GM21717 (cell line): ENCODE measurements around the gene IARS1.
A peak's percentile ranks its signal among the peaks of the same experiment; 100 is the strongest.

Experiments used
- ATAC-seq: cut with Tn5 transposase; IDR thresholded peaks from one replicate; pipeline ENCODE4 v1.9.1; 2021; ENCODE audit warnings: mild to moderate bottlenecking, moderate library complexity; ENCODE audit not compliant: unreplicated experiment

Gene IARS1

DNA sequence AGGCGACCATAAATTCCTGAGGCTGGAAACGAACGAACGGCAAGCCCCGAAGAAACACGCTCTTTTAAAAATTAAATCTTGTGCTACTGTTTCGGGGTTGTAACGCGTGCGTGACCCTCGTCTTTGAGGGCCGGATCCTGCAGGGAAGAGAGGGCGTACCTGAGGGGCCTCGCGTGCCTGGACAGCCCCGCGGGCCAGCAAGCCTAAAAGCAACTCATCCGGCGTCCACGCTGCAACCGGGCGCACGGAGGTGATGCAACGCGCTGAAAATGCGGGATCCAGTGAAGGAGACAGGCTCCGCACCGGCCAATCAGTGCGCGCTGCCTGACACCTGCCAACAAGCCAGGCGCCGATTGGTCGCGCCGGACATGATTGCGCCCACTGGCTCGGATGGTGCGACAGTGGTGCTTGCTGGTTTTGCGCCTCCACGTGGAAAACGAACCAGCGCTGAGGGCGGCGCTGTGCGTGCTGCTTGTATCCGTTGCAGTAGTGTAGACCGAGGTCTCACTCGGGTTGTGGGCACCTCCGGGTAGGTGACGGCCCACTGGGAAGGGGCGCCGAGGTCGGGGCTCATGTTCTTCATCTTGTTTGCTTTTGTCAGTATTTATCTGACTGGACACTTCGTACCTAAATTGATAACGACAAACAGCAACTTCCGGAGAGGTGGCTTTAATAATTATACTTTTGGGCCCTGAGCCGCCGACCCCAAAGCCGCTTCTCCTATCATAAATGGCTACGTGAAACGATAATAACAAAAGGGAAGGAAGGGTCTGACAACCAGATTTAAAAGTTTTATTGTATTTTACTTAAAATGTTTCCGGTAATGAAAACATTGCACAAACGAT lies at the start of gene IARS1:
Gene IARS1, minus strand, starts transcription at position 246 of the 845 bp plus-strand sequence. CDS start 4,278 bp downstream, outside the sequence.
- ATAC-seq = peak; percentile 95

DNA sequence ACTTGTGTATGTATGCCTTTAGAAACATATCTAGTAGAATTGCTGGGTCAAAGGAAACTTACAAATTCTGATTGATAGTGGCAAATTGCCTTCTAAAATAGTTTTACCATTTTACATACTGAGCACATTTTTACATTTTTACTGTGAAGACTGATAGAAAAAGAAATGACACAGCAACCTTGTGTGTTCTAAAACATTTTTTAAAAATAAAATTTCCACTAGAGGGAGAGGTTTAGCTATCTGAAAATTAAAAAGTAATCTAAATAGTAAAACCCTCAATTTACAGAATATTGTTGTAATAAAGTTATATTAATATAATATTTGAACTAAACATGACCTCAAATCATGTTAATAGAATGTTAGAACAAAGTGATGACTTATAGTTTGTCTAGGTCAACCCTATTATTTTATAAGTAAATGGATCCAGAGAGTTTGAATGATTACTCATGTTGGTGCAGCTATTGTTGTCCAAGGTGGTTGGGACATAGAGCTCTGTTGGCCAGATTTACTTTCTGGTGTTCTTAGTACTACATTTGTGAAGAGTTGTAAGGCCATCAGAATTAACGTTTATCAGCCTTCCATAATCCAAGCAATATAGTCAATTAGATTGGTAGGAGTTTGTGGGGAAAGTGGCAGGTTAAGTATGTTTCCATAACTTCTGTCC lies 49.5 kb upstream of the IARS1 start:
- ATAC-seq = no peak

DNA sequence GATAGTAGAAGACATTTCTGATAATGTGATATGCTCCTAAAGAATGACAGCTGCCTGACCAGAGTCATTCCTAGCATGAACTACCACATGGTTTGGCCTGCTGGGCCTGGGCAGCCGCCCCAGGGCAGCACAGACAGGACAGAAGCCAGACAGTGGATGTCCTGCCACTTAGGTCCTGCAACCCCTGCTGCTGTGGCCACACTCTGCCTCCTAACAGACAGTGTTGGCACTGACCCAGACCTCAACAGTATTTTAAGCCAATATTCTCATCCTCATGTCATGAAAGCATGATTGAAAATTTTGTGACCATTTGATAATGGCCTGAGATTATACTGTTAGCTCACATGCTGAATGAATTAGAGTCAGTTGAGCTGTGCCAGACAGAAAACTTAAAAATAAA lies 48.1 kb upstream of the IARS1 start:
- no peak for ATAC-seq

DNA sequence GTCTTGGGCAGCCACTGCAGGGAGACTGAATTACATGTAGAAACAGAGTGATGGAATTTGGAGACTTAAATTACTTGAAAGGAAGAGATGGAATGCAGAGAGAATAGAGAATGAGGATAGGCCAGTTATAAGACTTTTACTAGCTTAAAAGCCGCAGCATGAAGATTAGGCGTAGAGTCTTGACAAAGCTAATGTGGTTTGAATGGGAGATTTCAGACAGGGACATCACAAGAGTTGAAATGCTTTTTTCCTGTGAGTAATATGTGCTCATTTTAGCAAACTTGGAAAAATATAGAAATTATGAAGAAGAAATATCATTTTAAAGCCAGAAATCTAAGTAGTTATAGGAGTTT lies 39.8 kb upstream of the IARS1 start:
- ATAC-seq = no peak

DNA sequence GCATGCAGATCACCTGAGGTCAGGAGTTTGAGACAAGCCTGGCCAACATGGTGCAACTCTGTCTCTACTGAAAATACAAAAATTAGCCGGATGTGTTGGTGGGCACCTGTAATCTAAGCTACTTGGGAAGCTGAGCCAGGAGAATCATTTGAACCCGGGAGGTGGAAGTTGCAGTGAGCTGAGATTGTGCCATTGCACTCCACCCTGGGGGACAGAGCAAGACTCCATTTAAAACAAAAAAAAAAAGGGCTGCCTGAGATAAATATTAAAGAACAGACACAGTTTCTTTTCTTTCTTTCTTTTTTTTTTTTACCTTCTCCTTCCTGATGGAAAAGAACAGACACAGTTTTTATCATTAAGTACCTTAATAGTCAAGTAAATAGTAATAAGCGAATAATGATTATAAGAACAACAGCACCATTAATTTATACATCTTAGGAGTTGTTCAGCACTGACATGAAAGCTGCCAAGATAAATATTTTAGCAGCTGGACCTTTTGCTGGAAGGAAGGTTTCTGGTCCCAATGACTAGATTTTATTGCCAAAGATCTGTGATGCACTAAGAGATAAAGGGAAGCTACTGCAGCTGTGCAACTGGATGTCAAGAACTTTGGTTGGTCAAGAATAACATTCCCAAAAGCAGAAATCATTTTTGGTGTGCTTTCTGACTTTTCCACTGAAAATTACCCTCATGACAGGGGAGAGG lies 39.2 kb upstream of the IARS1 start:
- ATAC-seq = no peak

DNA sequence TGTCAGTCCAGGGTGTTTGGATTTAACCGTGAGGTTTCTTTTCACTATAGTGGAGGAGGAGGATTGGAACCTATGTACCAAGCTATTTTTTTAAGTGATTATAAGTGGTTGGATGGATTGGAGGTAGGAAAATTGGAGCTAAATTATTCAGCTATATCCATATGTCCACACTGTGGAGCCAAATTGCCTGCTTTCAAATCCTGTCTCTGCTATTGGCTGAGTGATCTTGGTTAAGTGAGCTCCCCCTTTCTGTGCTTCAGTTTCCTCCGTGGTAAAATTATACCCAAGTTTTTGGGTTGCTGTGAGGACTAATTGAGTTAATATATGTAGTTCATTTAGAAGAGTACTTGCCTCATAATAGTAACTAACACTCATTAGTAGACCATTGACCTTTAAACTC lies 34.7 kb upstream of the IARS1 start:
- no peak for ATAC-seq

GRCh38 chr9:92327283-92327850 lies 33.9 kb upstream of the IARS1 start:
- no peak for ATAC-seq

- no peak for ATAC-seq
These were observed 32.5 kb upstream of the IARS1 start for GRCh38 chr9:92325991-92326500.

DNA sequence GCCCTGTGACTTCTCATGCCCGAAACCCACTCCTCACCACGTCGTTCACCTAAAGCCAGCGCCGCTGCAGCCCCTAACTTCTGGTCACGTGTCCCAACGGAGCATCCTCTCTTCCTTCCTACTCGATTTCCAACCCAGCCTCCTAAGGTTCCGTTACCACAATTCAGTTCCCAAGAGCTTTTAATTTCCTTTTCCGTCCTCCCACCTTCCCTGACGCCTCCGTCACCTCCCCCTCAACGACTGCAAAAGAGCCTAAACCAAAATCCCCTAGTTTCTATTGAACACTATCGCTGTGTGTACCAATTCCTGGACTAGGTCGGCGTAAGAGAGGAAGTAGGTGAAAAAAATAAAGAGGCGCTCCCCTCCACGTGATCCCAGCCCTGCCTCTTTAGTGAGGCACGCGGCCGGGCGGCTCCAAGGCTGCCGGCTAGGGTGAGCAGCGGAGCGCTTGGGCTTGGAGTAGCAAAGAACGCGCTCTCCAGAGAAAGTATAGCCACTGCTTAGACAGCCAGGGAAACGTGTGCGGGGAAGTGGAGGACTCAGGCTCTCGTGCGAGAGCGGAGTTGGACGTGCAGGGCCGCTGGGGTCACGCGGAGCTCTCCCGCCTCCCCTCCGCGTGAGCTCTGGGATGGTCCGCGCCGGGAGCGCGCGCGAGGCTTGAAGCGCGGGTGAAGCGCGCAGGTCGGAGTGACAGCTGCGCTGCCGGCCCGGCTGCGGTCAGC lies 31.9 kb upstream of the IARS1 start, which contains the start of the genes CENPP and NOL8:
Gene CENPP, plus strand, starts transcription at position 685 of the 722 bp plus-strand sequence.
Gene NOL8, minus strand, starts transcription at position 82 of the 722 bp plus-strand sequence. CDS start 1,189 bp downstream, outside the sequence.
- peak; percentile 92 for ATAC-seq

- ATAC-seq = no peak
These were observed 31.4 kb upstream of the IARS1 start for GRCh38 chr9:92324889-92325268.

- no peak for ATAC-seq
These were observed 30.9 kb upstream of the IARS1 start for GRCh38 chr9:92324431-92324830.

DNA sequence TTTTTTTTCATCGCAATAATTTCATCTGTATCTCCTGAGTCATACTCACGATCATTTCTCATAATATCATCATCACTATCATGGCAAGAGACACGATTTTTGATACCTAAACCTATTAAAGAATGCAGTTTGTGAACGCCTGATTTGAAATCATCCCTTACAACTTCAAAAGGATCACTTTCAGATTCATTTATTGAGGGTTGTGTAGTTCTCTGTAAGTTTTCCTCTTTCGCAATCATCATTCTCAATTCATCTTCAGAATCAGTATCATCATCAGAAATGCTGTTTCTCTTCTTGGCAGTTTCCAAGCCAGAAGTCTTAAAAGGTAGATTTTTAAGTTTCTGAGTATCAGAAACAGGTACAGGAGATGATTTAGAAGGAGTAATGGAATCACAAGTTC lies 22.0 kb upstream of the IARS1 start:
- ATAC-seq = no peak

DNA sequence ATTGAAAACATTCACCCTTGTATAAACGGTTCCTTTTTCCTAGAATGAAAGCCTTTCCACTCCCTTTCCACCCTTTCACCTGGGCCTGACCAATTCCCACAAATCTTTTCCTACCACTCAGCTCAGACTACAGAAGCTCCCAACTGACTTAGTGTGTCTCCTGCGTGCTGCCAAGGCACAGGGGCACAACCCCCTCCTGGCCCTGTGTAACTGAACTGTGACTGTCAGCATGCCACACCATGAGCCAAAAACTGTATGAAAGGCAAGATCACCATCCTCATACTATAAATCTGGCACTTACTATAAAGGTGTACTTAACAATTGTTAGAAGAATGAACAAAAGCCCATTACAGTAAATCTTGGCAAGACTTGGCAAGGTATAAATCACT lies 20.1 kb upstream of the IARS1 start:
- no peak for ATAC-seq

GRCh38 chr9:92312887-92313623 lies 19.6 kb upstream of the IARS1 start:
- no peak for ATAC-seq

- no peak for ATAC-seq
These were observed 17.1 kb upstream of the IARS1 start for GRCh38 chr9:92310562-92310961.

GRCh38 chr9:92308893-92309292 lies 15.4 kb upstream of the IARS1 start:
- no peak for ATAC-seq

DNA sequence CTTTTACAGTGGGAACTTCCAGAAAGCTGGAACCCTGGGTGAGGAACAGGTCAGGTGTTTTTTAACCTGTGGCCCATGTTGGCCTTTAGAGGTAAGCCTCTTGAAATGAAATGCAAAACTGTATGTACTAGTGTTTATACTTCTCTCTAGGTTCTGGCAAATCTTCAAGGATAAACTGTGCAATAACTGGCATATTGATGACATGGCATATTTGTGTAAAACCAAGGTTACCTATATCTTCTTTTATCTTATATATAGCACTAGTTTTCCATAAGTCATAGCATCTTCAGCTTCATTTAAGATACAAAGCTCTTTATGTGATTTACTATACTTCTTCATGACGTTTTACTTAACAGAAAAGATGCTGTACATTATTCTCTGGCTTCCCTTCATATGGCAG lies 7.4 kb upstream of the IARS1 start:
- no peak for ATAC-seq

- no peak for ATAC-seq
These were observed 5.6 kb upstream of the IARS1 start for GRCh38 chr9:92299116-92299515.

DNA sequence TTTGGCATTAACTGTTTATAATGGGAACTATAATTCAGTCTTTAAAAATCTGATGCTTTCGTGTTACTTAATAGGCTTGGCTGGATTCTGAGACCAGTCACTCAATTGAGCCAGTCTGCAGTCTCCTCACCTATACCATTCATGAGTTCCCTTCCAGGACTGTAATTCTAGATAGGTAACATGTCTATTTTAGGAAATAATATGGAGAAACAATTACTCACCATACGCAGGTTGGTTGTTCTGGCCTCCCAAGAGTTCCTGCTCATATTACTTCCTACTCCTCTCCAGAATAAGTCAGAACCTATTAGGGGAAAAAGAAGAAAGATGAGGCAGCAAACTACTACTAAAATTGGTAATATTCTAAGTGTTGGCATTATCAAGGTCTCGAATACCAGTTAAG lies 4.5 kb upstream of the IARS1 start:
- no peak for ATAC-seq

- no peak for ATAC-seq
These were observed 4.1 kb upstream of the IARS1 start for GRCh38 chr9:92297611-92298010.
